Right lobe of liver (tissue), 6 donors: ENCODE measurements around the gene ZNF160. TPM values are rescaled to one million over a fixed set of nuclear protein-coding genes. Genes with fewer than 3 reads are reported as not detected.

Experiments used
- ATAC-seq, 4 donors: fragments of 200-7000 bp; cut with Tn5 transposase; one replicate each; pipeline ENCODE4 v1.9.1; 2020; ENCODE audit warnings: mild to moderate bottlenecking in 4 of 4, moderate library complexity in 4 of 4
- DNase-seq, 3 donors: peaks; one replicate each; pipeline ENCODE4 v3.0.0-alpha.2; 2020
- H3K27ac ChIP-seq, 3 donors: fragments of 200-600 bp; one replicate each; pipeline ENCODE4 v1.8.0; 2022
- H3K27me3 ChIP-seq, 2 donors: fragments of 200-600 bp; one replicate each; pipeline ENCODE4 v1.8.0; 2022
- H3K36me3 ChIP-seq, 4 donors: fragments of 200-600 bp; sonication (generic) in 1 of 4; one replicate each; pipeline versions ENCODE4 v1.5.1 to v1.8.0; 2017 to 2022; ENCODE audit warnings: control low read depth in 1 of 4
- H3K4me1 ChIP-seq, 4 donors: fragments of 200-600 bp; sonication (generic) in 1 of 4; one replicate each; pipeline versions ENCODE4 v1.5.1 to v1.8.0; 2017 to 2022; ENCODE audit warnings: control low read depth in 1 of 4
- H3K4me3 ChIP-seq, 3 donors: fragments of 200-600 bp; one replicate each; pipeline ENCODE4 v1.8.0; 2022
- H3K9me3 ChIP-seq, 4 donors: fragments of 200-600 bp; sonication (generic) in 1 of 4; one replicate each; pipeline versions ENCODE4 v1.5.1 to v1.8.0; 2017 to 2022; ENCODE audit warnings: control low read depth in 1 of 4
- POLR2A ChIP-seq: fragments of 450-650 bp; IDR thresholded peaks from one replicate; pipeline ENCODE4 v1.6.1; 2017; ENCODE audit warnings: antibody characterized with exemption, mild to moderate bottlenecking
- WGBS: methylation state at CpG from one replicate; pipeline ENCODE4 v1.1.6; 2018; ENCODE audit warnings: low coverage, low lambda C conversion rate; ENCODE audit not compliant: insufficient coverage; ENCODE audit errors: missing lambda C conversion rate; 5-methylcytosine and 5-hydroxymethylcytosine counted together
- intact Hi-C, 2 donors: fragments of 100-400 bp; cut with DNase I; formaldehyde crosslinking; loops; one replicate each; pipeline versions ENCODE4 v1.11.2 to v1.14.1; 2022
- total RNA-seq, 6 experiments: library from RNA; depleted of rRNA in 2 of 6; stranded (reverse); fragments of >200 nt in 2 of 6; fragmentation: NEBNext Ultra II Directional in 3 of 6; extraction: Animal tissue kit (Norgen Biotek cat#: 25700) in 3 of 6; gene quantifications; one replicate each; pipeline versions ENCODE4 v1.1.0 to v1.2.4, GENCODE V29; 2016 to 2023
- TF ChIP-seq, protein P1 (sequence below), 4 donors: fragments of 200-600 bp in 3 of 4; fragments of 450-650 bp in 1 of 4; IDR thresholded peaks; one replicate each; pipeline versions ENCODE4 v1.5.1 to v1.8.0; 2016 to 2022; ENCODE audit warnings: antibody characterized with exemption in 4 of 4, mild to moderate bottlenecking in 2 of 4
- donor health status: DM: no; HTN: yes; CAD: no.
- donor health status: DM: no; HTN: no; CAD: no.
- donor health status: DM: no; HTN: no; CAD: no.
- donor health status: DM: no; HTN: yes; CAD: no.
- donor health status: DM: no; HTN: yes; CAD: no.

Gene ZNF160
- total RNA-seq, 6 experiments from 2014 or later = 6.6 to 18.9 (median 13.9) TPM

DNA sequence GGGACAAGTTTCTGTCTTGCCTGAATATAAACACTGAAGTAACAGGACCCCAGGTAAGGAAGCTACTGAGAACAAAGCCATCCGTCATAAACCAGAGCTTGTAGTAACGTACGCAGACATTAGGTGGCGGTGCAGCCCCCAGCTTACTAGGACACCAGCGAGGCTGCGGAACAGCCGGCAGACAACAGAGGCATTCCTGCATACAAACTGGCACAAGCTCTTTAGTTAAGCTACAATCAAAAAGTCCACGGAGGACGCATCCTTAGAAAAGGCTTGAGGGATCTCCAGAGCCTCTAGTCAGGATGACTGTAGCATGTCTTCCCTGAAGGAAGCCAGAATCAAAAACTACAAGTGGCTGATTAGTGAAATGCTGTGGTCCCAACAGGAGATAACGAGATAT is 26.2 kb downstream of the ZNF160 start:
- Histone ChIP-seq H3K27ac (no peak overlapping the region), H3K9me3 (peaks cover 0 to 6% (median under 1%) of the 10 kb centered on the region in 4 donors), H3K27me3 (no peaks in the 10 kb centered on the region), H3K4me3 (no peak overlapping the region), H3K4me1 (no peaks in the 10 kb centered on the region), H3K36me3 (peaks cover 0 to 42% (median 21%) of the 10 kb centered on the region in 4 donors)
- no peak for TF ChIP-seq POLR2A
- TF ChIP-seq, protein P1, sequence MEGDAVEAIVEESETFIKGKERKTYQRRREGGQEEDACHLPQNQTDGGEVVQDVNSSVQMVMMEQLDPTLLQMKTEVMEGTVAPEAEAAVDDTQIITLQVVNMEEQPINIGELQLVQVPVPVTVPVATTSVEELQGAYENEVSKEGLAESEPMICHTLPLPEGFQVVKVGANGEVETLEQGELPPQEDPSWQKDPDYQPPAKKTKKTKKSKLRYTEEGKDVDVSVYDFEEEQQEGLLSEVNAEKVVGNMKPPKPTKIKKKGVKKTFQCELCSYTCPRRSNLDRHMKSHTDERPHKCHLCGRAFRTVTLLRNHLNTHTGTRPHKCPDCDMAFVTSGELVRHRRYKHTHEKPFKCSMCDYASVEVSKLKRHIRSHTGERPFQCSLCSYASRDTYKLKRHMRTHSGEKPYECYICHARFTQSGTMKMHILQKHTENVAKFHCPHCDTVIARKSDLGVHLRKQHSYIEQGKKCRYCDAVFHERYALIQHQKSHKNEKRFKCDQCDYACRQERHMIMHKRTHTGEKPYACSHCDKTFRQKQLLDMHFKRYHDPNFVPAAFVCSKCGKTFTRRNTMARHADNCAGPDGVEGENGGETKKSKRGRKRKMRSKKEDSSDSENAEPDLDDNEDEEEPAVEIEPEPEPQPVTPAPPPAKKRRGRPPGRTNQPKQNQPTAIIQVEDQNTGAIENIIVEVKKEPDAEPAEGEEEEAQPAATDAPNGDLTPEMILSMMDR (IDR thresholded peaks at IDR 0.05) = peak; percentile 25 to 40 (median 34)
- DNase-seq (peak in 1 of 3 donors; percentile 27), ATAC-seq (peak; percentile 33 to 69 (median 64))
- intact Hi-C loops = no loop called here
- WGBS = 42% methylated on average over 10 of the region's 10 CpGs

DNA sequence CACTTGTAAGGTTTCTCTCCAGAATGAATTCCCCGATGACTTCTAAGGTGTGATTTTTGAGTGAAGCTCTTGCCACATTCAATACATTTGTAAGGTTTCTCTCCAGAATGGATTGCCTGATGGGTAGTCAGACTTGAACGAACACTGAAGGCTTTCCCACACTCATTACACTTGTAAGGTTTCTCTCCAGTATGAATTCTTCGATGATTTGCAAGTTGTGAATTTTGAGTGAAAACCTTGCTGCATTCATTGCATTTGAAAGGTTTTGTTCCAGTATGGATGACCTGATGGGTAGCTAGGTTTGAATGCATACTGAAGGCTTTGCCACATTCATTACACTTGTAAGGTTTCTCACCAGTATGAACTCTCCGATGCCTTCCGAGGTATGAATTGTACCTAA is 34.4 kb downstream of the ZNF160 start:
- TF ChIP-seq, protein P1 (IDR thresholded peaks at IDR 0.05) = no peak
- no peak for TF ChIP-seq POLR2A
- H3K27me3 ChIP-seq = no peaks in the 10 kb centered on the region
- H3K4me3 ChIP-seq = no peak overlapping the region
- H3K4me1 ChIP-seq = no peaks in the 10 kb centered on the region
- no peak overlapping the region for H3K27ac ChIP-seq
- DNase-seq (no peak), ATAC-seq (no peak)
- WGBS = 97% methylated on average over 5 of the region's 5 CpGs
- intact Hi-C loops = no loop called here
- H3K36me3 ChIP-seq = peaks cover 0 to 43% (median 28%) of the 10 kb centered on the region in 4 donors
- peaks cover 0 to 47% (median 8%) of the 10 kb centered on the region in 4 donors for H3K9me3 ChIP-seq

DNA sequence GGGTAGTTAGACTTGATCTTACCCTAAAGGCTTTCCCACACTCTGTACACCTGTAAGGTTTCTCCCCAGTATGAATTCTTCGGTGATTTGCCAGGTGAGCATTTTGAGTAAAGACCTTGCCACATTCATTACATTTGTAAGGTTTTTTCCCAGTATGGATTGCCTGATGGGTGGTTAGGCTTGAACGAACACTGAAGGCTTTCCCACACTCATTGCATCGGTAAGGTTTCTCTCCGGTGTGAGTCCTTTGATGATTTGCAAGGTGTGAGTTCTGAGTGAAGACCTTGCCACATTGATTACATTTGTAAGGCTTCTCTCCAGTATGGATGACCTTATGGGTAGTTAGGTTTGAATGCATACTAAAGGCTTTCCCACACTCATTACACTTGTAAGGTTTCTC is 35.0 kb downstream of the ZNF160 start:
- Histone ChIP-seq H3K27ac (no peak overlapping the region), H3K4me3 (no peak overlapping the region)

DNA sequence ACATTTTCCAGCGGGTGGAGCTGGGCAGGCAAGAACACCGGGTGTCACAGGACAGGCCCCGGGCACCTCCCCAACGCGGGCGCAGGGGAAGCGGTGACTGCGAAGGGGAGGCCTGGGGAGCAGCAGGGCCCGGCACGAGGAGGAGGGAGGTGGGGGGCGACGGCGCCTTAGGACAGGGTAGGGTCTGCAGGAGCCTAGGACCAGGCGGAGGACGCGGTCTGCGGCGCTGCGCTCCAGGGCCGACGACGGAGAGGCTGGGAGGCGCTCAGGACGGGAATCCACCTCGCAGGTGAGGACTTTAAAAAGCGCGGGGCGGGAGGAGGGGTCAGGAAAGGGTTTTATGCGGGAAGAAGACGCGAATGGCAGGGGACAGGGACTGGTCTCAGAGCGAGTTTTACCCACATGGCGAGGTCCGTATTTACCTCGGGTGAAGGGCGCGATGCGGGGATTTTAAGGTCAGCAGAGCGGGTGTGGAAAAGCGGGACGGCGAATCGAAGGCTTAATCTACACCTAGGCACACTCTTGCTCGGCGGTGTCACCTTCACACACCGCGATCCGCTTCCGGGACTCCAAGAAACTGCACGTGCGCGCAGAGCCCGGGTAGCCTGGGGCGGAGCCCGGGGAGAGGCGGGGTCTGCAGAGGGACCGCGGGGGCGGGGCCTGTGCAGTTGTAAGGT is 45.2 kb downstream of the ZNF160 start:
- TF ChIP-seq POLR2A = no peak
- no peaks in the 10 kb centered on the region for H3K4me1 ChIP-seq
- H3K9me3 ChIP-seq = peaks cover 0 to 9% (median 0%) of the 10 kb centered on the region in 4 donors
- H3K27me3 ChIP-seq = no peaks in the 10 kb centered on the region
- no peak overlapping the region for H3K27ac ChIP-seq
- 7% methylated on average over 19 of the region's 59 CpGs for WGBS
- no peaks in the 10 kb centered on the region for H3K36me3 ChIP-seq
- peak in 2 of 4 donors; percentile 23 to 46 for ATAC-seq
- intact Hi-C loops = no loop called here
- DNase-seq = no peak
- no peak overlapping the region for H3K4me3 ChIP-seq

More for the DNA sequence above, 35.0 kb downstream of the ZNF160 start:
- no peak for ATAC-seq
- peaks cover 0 to 47% (median 8%) of the 10 kb centered on the region in 4 donors for H3K9me3 ChIP-seq
- intact Hi-C loops = no loop called here
- no peaks in the 10 kb centered on the region for H3K4me1 ChIP-seq
- 88% methylated on average over 3 of the region's 4 CpGs for WGBS
- H3K36me3 ChIP-seq = peaks cover 0 to 37% (median 22%) of the 10 kb centered on the region in 4 donors
- no peak for TF ChIP-seq POLR2A
- TF ChIP-seq, protein P1 (IDR thresholded peaks at IDR 0.05) = no peak
- H3K27me3 ChIP-seq = no peaks in the 10 kb centered on the region
- no peak for DNase-seq

DNA sequence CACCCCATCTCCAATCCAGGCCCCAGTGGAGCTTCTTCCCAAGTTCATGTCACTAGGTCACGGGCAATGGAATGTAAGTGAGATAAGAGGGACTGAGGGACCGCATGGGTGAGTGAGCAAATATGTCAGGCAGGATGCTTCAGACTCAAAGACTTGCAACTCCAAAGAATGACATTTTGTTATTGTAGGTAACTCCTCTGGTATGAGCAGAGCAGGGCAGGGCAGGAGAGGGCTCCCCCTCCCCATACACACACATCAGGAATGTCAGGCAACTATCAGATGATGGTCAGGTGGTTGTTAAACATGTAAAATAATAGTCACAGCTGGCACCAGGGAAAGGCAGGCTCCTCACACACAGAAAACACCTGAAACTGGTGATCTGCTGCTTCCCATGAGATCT is 48.1 kb downstream of the ZNF160 start:
- DNase-seq = no peak
- H3K36me3 ChIP-seq = no peaks in the 10 kb centered on the region
- ATAC-seq = no peak
- 32% methylated on average over 2 of the region's 2 CpGs for WGBS
- no peak overlapping the region for H3K27ac ChIP-seq
- no peak for TF ChIP-seq POLR2A
- TF ChIP-seq, protein P1 (IDR thresholded peaks at IDR 0.05) = no peak
- H3K9me3 ChIP-seq = peaks cover 0 to under 1% (median 0%) of the 10 kb centered on the region in 4 donors
- intact Hi-C loops = no loop called here
- no peaks in the 10 kb centered on the region for H3K4me1 ChIP-seq
- H3K27me3 ChIP-seq = no peaks in the 10 kb centered on the region
- no peak overlapping the region for H3K4me3 ChIP-seq
